HL-60 (cell line): ENCODE data around the gene C16orf74.

Source experiments
- CTCF ChIP-seq: IDR thresholded peaks from one replicate; pipeline ENCODE4 v1.5.1; 2011; ENCODE audit warnings: low read length, control low read depth, inconsistent platforms; ENCODE audit not compliant: insufficient read depth
- GABPA ChIP-seq: IDR thresholded peaks from 2 replicates; pipeline ENCODE4 v1.6.1; 2012; ENCODE audit warnings: low read depth
- POLR2AphosphoS5 ChIP-seq: IDR thresholded peaks from 2 replicates; pipeline ENCODE4 v1.6.1; 2012; ENCODE audit warnings: low read depth
- REST ChIP-seq: IDR thresholded peaks from 2 replicates; pipeline ENCODE4 v1.6.1; 2012; ENCODE audit warnings: low read depth; ENCODE audit not compliant: insufficient replicate concordance

DNA sequence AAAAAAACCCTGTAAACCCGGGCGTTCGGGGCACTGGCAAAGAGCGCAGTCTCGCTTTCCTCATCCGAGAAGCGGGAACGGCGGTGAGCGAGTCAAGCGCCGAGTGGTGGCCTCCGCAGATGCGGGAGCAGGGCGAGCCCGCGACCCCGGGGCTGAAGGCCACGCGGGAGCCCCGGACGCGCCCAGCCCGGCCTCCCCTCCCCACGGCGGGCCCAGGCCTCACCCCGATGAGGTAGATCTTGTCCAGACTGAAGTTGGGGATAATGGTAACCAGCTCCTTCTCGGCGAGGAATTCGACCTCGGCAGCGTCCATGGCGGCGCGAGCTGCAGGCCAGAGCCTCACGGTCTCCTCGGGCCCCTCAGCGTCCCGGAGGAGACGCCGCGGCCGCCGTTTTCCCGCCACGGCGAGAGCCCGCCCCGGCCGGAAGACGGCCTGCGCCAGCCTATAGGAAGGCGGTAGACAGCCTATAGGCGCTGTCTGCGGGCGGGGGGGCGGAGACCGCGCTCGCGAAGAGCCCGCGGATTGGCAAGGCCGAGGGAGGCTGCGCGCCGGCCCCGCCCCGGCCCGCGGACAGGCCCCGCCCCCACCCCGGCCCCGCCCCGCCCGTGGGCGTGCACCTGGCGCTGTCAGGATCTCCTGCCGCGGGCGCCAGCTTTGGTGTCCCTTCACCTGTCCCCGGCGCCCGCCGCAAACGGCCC lies 62.2 kb downstream of the C16orf74 start, which contains the start of gene GINS2:
- TF ChIP-seq CTCF (no peak), GABPA (peak; percentile 22; the same call in 1 of the 2 replicates), REST (no peak), POLR2AphosphoS5 (0 out of 2 replicates have a peak, but pooled peaks have one; percentile 18)
